Neural cell (in vitro differentiated cells): ENCODE measurements around the gene SKP1.

Experiments
- EP300 ChIP-seq: fragments of 450-650 bp; conservative IDR thresholded peaks from 2 replicates; pipeline ENCODE4 v1.6.1; 2014; ENCODE audit warnings: antibody characterized with exemption, mild to moderate bottlenecking, moderate library complexity; ENCODE audit not compliant: poor library complexity, severe bottlenecking
- EZH2 ChIP-seq: fragments of 200-600, 300-800 bp; shearing (Covaris generic), sonication (generic); IDR thresholded peaks from 2 replicates; pipeline ENCODE4 v1.6.1; 2014; ENCODE audit warnings: antibody characterized with exemption, low read length, borderline replicate concordance, mild to moderate bottlenecking; ENCODE audit not compliant: insufficient read depth, poor library complexity, severe bottlenecking
- MXI1 ChIP-seq: fragments of 450-650 bp; conservative IDR thresholded peaks from 2 replicates; pipeline ENCODE4 v1.6.1; 2014; ENCODE audit warnings: antibody characterized with exemption, mild to moderate bottlenecking; ENCODE audit not compliant: poor library complexity, severe bottlenecking
- POLR2AphosphoS5 ChIP-seq: IDR thresholded peaks from 2 replicates; pipeline ENCODE4 v1.6.1; 2012
- RAD21 ChIP-seq: fragments of 450-650 bp; conservative IDR thresholded peaks from 2 replicates; pipeline ENCODE4 v1.6.1; 2014; ENCODE audit warnings: antibody characterized with exemption, mild to moderate bottlenecking, moderate library complexity
- TF ChIP-seq, protein P1 (sequence below): fragments of 450-650 bp; IDR thresholded peaks from 2 replicates; pipeline ENCODE4 v1.5.1; 2014; ENCODE audit warnings: antibody characterized with exemption, mild to moderate bottlenecking, moderate library complexity; ENCODE audit not compliant: poor library complexity, severe bottlenecking
- TF ChIP-seq, protein P2 (sequence below): IDR thresholded peaks from 2 replicates; pipeline ENCODE4 v1.6.1; 2012; ENCODE audit warnings: borderline replicate concordance

DNA sequence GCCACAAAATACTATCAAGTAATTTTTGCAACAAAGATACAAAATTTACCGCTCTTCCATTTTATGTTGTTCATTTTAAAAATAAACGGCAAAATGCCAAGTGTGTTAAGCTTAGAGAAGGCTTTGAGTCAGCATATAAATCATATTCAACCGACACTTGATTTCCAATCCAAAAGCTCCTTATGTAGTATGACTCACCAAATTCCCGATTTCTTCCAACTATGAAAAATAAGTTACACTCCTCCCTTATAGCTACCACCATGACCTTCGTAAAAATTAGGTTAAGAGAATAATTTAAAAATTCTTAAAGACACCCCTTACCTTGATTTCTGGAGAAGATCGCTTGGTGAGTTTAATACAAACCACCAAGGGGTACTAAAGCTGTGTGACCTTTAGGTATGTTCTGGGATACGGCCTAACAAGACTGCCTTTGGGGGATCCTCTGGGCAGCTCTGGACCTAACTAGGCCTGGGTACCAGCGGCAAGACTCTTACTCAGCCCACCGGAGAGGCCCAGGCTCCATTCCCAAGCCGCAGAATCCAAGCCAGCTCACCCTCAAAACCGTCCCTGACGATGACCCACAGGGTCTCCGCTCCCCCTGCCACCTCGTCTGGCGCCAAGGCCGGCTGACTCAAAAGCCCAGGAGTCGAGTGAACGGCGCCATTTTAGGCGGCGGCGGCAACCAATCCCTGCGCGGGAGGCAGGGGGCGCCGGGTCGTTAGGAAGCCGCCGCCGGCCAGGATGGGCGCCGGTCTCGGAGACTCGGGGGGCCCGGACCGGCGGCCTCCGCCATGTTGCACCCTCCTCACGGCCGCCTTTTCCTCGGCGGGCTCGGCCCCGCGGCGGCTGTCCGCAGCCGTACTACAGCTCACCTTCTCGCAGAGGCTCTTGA is 48.4 kb upstream of the SKP1 start:
- no peak for TF ChIP-seq EZH2
- TF ChIP-seq, protein P1, sequence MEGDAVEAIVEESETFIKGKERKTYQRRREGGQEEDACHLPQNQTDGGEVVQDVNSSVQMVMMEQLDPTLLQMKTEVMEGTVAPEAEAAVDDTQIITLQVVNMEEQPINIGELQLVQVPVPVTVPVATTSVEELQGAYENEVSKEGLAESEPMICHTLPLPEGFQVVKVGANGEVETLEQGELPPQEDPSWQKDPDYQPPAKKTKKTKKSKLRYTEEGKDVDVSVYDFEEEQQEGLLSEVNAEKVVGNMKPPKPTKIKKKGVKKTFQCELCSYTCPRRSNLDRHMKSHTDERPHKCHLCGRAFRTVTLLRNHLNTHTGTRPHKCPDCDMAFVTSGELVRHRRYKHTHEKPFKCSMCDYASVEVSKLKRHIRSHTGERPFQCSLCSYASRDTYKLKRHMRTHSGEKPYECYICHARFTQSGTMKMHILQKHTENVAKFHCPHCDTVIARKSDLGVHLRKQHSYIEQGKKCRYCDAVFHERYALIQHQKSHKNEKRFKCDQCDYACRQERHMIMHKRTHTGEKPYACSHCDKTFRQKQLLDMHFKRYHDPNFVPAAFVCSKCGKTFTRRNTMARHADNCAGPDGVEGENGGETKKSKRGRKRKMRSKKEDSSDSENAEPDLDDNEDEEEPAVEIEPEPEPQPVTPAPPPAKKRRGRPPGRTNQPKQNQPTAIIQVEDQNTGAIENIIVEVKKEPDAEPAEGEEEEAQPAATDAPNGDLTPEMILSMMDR, result peak; percentile 49
- TF ChIP-seq, protein P2, sequence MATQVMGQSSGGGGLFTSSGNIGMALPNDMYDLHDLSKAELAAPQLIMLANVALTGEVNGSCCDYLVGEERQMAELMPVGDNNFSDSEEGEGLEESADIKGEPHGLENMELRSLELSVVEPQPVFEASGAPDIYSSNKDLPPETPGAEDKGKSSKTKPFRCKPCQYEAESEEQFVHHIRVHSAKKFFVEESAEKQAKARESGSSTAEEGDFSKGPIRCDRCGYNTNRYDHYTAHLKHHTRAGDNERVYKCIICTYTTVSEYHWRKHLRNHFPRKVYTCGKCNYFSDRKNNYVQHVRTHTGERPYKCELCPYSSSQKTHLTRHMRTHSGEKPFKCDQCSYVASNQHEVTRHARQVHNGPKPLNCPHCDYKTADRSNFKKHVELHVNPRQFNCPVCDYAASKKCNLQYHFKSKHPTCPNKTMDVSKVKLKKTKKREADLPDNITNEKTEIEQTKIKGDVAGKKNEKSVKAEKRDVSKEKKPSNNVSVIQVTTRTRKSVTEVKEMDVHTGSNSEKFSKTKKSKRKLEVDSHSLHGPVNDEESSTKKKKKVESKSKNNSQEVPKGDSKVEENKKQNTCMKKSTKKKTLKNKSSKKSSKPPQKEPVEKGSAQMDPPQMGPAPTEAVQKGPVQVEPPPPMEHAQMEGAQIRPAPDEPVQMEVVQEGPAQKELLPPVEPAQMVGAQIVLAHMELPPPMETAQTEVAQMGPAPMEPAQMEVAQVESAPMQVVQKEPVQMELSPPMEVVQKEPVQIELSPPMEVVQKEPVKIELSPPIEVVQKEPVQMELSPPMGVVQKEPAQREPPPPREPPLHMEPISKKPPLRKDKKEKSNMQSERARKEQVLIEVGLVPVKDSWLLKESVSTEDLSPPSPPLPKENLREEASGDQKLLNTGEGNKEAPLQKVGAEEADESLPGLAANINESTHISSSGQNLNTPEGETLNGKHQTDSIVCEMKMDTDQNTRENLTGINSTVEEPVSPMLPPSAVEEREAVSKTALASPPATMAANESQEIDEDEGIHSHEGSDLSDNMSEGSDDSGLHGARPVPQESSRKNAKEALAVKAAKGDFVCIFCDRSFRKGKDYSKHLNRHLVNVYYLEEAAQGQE, result no peak
- no peak for TF ChIP-seq MXI1
- no peak for TF ChIP-seq EP300
- peak; percentile 40 for TF ChIP-seq RAD21
- TF ChIP-seq POLR2AphosphoS5, result no peak
